Panc1 (cell line): ENCODE data around the gene SLCO3A1. TPM values are rescaled to one million over a fixed set of nuclear protein-coding genes. Genes with fewer than 3 reads are reported as not detected.

ENCODE experiments used
- ATAC-seq: fragments of 200-7000 bp; cut with Tn5 transposase; 2 replicates; pipeline ENCODE4 v1.9.1; 2020; ENCODE audit warnings: mild to moderate bottlenecking, moderate library complexity
- BruUV-seq: library from RNA; stranded (reverse); fragments of 400-500 nt; replicated peaks from 2 replicates; lab custom pipeline; 2021; lab: Mats Ljungman, UMichigan
- CTCF ChIA-PET: fragments of 300-600 bp; sonication (Branson Sonifier 250); formaldehyde crosslinking; loops from one replicate; lab custom pipeline; 2022; ENCODE audit warnings: antibody characterized with exemption; lab: Charles Lee
- POLR2A ChIA-PET: fragments of 300-600 bp; sonication (Branson Sonifier 250); formaldehyde crosslinking; loops from one replicate; lab custom pipeline; 2022; ENCODE audit warnings: antibody characterized with exemption; lab: Charles Lee
- DNase-seq: peaks from one replicate; pipeline ENCODE4 v3.0.0-alpha.2; 2010; ENCODE audit warnings: low read depth, low spot score
- H3K27ac ChIP-seq: 2 replicates; pipeline ENCODE4 v1.5.1; 2011; ENCODE audit warnings: mild to moderate bottlenecking, low read length, inconsistent platforms
- H3K27me3 ChIP-seq: fragments of 200-500 bp; sonication (Bioruptor generic); 2 replicates; pipeline ENCODE4 v1.6.0; 2014; ENCODE audit warnings: low read length, inconsistent platforms; ENCODE audit not compliant: control insufficient read depth, insufficient read depth
- H3K36me3 ChIP-seq: fragments of 200-500 bp; sonication (Bioruptor generic); 2 replicates; pipeline ENCODE4 v1.5.1; 2014; ENCODE audit warnings: inconsistent platforms, mild to moderate bottlenecking, low read length, moderate library complexity; ENCODE audit not compliant: control insufficient read depth, insufficient read depth
- H3K4me1 ChIP-seq: 2 replicates; pipeline ENCODE4 v1.5.1; 2011; ENCODE audit warnings: inconsistent platforms, mild to moderate bottlenecking, low read length, moderate library complexity; ENCODE audit not compliant: control insufficient read depth, insufficient read depth
- H3K4me3 ChIP-seq, 2 experiments: 2 replicates each; pipeline ENCODE4 v1.5.1; 2011 to 2012; ENCODE audit warnings: low read depth in 2 of 2, low read length in 2 of 2, mild to moderate bottlenecking in 2 of 2, inconsistent platforms in 1 of 2, moderate library complexity in 1 of 2
- H3K9me3 ChIP-seq: fragments of 200-500 bp; sonication (Bioruptor generic); 2 replicates; pipeline ENCODE4 v1.5.1; 2014; ENCODE audit warnings: low read depth, mild to moderate bottlenecking, inconsistent platforms, low read length, moderate library complexity; ENCODE audit not compliant: control insufficient read depth, insufficient read depth
- POLR2AphosphoS5 ChIP-seq: IDR thresholded peaks from 2 replicates; pipeline ENCODE4 v1.6.1; 2012; ENCODE audit warnings: mild to moderate bottlenecking, low read depth, low read length, moderate library complexity
- REST ChIP-seq, 2 experiments: IDR thresholded peaks; 2 replicates each; pipeline ENCODE4 v1.6.1; 2011 to 2012; ENCODE audit warnings: low read depth in 2 of 2, control low read depth in 1 of 2, low read length in 1 of 2, mild to moderate bottlenecking in 1 of 2, moderate library complexity in 1 of 2; ENCODE audit not compliant: insufficient read depth in 1 of 2
- SIN3A ChIP-seq: IDR thresholded peaks from 2 replicates; pipeline ENCODE4 v1.6.1; 2012; ENCODE audit warnings: low read depth, mild to moderate bottlenecking, low read length, moderate library complexity, borderline replicate concordance; ENCODE audit not compliant: insufficient read depth
- TCF7L2 ChIP-seq: IDR thresholded peaks from 2 replicates; pipeline ENCODE4 v1.6.1; 2011; ENCODE audit warnings: mild to moderate bottlenecking, low read depth, low read length, inconsistent platforms
- in situ Hi-C: cut with HindIII; loops from 2 replicates; pipeline ENCODE4 v1.10.0; 2016; ENCODE audit warnings: low sequenced_read_pairs, low pct_unique_long_range_greater_than_20kb
- intact Hi-C: fragments of 100-400 bp; cut with micrococcal nuclease; formaldehyde crosslinking; loops from one replicate; pipeline ENCODE4 v1.10.0; 2022; ENCODE audit not compliant: unreplicated experiment
- total RNA-seq: library from RNA; stranded (reverse); gene quantifications from one replicate; pipeline ENCODE4 v1.2.1, GENCODE V29; 2021; ENCODE audit not compliant: unreplicated experiment
- TF ChIP-seq, protein P1 (sequence below): fragments of 450-650 bp; IDR thresholded peaks from 2 replicates; pipeline ENCODE4 v1.5.1; 2017; ENCODE audit warnings: mild to moderate bottlenecking

The SLCO3A1 gene
- total RNA-seq, 1 experiment from 2014 or later = 20.6 TPM

DNA sequence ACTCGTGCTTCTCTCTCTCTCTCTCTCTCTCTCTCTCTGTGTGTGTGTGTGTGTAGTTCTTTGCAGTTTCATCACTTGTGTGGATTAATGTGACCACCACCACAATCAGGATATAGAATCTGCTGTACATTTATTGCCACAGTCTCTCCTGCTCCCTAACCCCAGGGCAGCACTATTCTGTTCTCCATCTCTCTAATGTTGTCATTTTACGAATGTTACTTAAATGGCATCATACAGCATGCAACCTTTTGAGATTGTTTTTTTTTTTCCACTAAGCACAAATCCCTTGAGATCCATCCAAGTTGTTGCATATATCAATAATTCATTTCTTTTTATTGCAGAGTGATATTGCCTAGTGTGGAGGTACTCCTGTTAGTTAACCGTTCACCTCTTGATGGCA, 26.9 kb downstream of the SLCO3A1 start:
- TF ChIP-seq SIN3A (no peak), TCF7L2 (no peak), REST (IDR thresholded peaks at IDR 0.05; ENCODE audit: insufficient read depth in 1 of 2, low read depth in 2 of 2, low read length in 1 of 2) (no peak), POLR2AphosphoS5 (no peak)
- TF ChIP-seq, protein P1, sequence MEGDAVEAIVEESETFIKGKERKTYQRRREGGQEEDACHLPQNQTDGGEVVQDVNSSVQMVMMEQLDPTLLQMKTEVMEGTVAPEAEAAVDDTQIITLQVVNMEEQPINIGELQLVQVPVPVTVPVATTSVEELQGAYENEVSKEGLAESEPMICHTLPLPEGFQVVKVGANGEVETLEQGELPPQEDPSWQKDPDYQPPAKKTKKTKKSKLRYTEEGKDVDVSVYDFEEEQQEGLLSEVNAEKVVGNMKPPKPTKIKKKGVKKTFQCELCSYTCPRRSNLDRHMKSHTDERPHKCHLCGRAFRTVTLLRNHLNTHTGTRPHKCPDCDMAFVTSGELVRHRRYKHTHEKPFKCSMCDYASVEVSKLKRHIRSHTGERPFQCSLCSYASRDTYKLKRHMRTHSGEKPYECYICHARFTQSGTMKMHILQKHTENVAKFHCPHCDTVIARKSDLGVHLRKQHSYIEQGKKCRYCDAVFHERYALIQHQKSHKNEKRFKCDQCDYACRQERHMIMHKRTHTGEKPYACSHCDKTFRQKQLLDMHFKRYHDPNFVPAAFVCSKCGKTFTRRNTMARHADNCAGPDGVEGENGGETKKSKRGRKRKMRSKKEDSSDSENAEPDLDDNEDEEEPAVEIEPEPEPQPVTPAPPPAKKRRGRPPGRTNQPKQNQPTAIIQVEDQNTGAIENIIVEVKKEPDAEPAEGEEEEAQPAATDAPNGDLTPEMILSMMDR = no peak
- in situ Hi-C loops = no loop called here
- Histone ChIP-seq H3K36me3 (no peaks in the 10 kb centered on the region), H3K27ac (no peak overlapping the region), H3K9me3 (no peaks in the 10 kb centered on the region), H3K4me3 (no peak overlapping the region), H3K27me3 (no peaks in the 10 kb centered on the region), H3K4me1 (no peaks in the 10 kb centered on the region)
- BruUV-seq = no TSS peak
- POLR2A ChIA-PET = no interaction called here
- CTCF ChIA-PET = no interaction called here
- DNase-seq (no peak), ATAC-seq (no peak)
- intact Hi-C loops = no loop called here

DNA sequence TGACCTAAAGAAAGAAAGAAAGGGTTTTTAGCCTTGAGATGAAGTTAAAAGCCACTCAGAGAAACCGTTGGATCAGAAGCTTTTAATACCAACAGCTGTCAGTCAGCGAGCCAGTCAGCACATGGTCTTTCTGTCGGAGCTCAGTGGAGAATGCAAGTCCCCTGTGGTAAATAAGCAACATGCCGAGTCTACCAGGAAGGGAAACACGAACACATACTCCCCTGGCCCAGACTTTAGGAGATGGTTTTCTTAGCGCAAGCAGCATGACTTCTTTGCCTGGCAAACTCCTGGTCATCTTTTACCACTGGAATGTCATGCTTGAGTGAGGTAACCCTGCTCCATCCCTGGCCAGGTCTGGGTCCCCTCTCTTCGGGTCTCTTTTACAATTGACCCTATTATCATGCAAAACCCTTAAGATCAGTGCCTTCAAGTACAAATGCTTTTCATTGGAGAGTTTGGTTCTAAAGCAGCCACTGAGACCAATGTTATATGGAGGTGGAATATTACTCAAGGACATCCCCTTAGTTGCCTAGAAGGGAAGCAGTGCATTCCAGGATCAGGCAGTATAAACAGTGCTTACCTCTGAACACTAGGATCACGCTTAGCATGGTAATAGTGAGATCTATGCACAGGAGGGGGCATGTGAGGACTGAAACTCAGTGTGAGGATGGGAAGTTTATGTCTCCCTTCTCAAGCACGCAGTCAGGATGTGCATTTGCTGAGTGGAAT, 28.2 kb downstream of the SLCO3A1 start:
- Histone ChIP-seq H3K36me3 (no peaks in the 10 kb centered on the region), H3K27me3 (no peaks in the 10 kb centered on the region), H3K4me1 (no peaks in the 10 kb centered on the region), H3K27ac (no peak overlapping the region), H3K4me3 (no peak overlapping the region), H3K9me3 (no peaks in the 10 kb centered on the region)
- intact Hi-C loops (no loop called here), in situ Hi-C loops (no loop called here)
- CTCF ChIA-PET = no interaction called here
- TF ChIP-seq REST (IDR thresholded peaks at IDR 0.05; ENCODE audit: insufficient read depth in 1 of 2, low read depth in 2 of 2, low read length in 1 of 2) (no peak), POLR2AphosphoS5 (no peak), SIN3A (no peak), TCF7L2 (no peak)
- TF ChIP-seq, protein P1 = no peak
- DNase-seq = no peak
- no TSS peak for BruUV-seq
- POLR2A ChIA-PET = no interaction called here
- ATAC-seq = no peak
